ENCODE measurements around the gene RHBDD3.

Gene RHBDD3

DNA sequence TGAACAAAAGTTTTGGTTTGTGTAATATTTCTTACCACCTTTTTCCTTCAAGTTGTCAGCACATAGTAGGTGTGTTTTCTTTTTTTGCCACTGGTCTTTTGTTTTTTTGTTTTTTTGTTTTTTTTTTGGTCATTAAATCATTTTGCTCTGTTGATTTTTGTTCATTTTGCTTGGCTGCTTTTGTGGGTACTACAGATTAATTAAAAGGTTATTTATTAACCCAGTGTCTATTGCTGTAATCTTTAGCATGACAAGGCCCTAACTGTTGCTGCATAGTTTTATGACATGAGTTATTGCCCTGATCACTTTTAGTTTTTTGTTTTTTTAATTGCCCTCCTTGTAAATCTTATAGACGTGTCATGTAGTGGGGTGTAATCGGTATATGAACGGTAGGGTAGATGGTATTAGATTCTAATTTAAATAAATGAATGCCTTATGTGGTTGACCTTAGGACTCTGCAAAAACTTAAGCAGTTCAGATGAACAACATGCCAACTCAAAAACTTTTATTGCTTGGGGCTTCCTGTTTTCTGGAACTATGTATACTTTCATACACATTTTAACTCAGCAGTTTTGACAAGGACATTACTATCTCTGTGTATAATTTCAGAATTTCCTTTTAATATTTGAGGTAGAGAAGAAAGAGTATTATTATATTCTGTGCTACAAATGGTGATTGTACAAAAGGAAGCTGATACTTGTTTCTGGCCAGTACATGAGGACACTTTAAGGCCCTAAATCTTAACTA, 8.2 kb upstream of the RHBDD3 start:
- no peak for TF ChIP-seq CTCF (IDR thresholded peaks at IDR 0.05)
- H3K36me3 ChIP-seq, result peaks cover 88% of the 10 kb centered on the region
- H3K27ac ChIP-seq, result no peak overlapping the region
- peaks cover 3% of the 10 kb centered on the region for H3K9me3 ChIP-seq
- no peaks in the 10 kb centered on the region for H3K27me3 ChIP-seq
- no peak overlapping the region for H3K4me3 ChIP-seq (ENCODE audit: low read depth in 1 of 2, low read length in 1 of 2)
- H3K4me1 ChIP-seq (ENCODE audit: control insufficient read depth in 1 of 2, insufficient read depth in 1 of 2, low read depth in 1 of 2, low read length in 1 of 2), result peaks cover 0 to 5% of the 10 kb centered on the region in 2 experiments

DNA sequence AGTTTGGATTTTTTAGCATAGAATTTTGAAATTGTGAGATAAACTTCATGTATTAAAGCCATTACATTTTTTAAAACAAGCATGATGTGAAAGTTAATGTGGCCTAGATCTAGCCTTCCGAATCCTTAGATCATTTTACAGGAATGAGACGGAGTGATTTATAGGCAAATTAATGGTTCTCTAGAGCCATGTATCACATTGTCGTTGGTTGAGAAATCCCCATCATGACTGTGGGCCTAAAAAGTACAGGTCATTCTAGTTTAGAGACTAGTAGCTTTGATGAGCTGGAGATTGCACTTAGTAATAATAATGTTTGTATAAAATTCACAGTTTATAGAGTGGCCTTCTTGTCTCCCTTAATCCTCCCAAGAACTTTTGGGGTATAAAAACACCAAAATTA, 7.4 kb upstream of the RHBDD3 start:
- TF ChIP-seq CTCF (IDR thresholded peaks at IDR 0.05), result no peak
- H3K27ac ChIP-seq, result no peak overlapping the region
- peaks cover 87% of the 10 kb centered on the region for H3K36me3 ChIP-seq
- H3K27me3 ChIP-seq, result no peaks in the 10 kb centered on the region
- H3K4me3 ChIP-seq (ENCODE audit: low read depth in 1 of 2, low read length in 1 of 2), result no peak overlapping the region
- H3K9me3 ChIP-seq, result peaks cover 3% of the 10 kb centered on the region
- peaks cover 8 to 14% of the 10 kb centered on the region in 2 experiments for H3K4me1 ChIP-seq (ENCODE audit: control insufficient read depth in 1 of 2, insufficient read depth in 1 of 2, low read depth in 1 of 2, low read length in 1 of 2)

GRCh38 chr22:29272624-29273023, 4.8 kb upstream of the RHBDD3 start:
- Histone ChIP-seq H3K4me1 (ENCODE audit: control insufficient read depth in 1 of 2, insufficient read depth in 1 of 2, low read depth in 1 of 2, low read length in 1 of 2) (peaks cover 25 to 30% of the 10 kb centered on the region in 2 experiments), H3K27ac (no peak overlapping the region), H3K36me3 (peaks cover 62% of the 10 kb centered on the region), H3K4me3 (ENCODE audit: low read depth in 1 of 2, low read length in 1 of 2) (no peak overlapping the region), H3K9me3 (peaks cover 3% of the 10 kb centered on the region), H3K27me3 (no peaks in the 10 kb centered on the region)
- no peak for TF ChIP-seq CTCF (IDR thresholded peaks at IDR 0.05)

- Histone ChIP-seq H3K27ac (peak overlapping the region; percentile 98), H3K9me3 (peaks cover 3% of the 10 kb centered on the region), H3K4me3 (ENCODE audit: low read depth in 1 of 2, low read length in 1 of 2) (peak overlapping the region; percentile 93 to 99), H3K36me3 (peaks cover 42% of the 10 kb centered on the region), H3K4me1 (ENCODE audit: control insufficient read depth in 1 of 2, insufficient read depth in 1 of 2, low read depth in 1 of 2, low read length in 1 of 2) (peaks cover 37 to 38% of the 10 kb centered on the region in 2 experiments), H3K27me3 (no peaks in the 10 kb centered on the region)
- no peak for TF ChIP-seq CTCF (IDR thresholded peaks at IDR 0.05)
Observed at GRCh38 chr22:29270475-29271271, 2.9 kb upstream of the RHBDD3 start.

DNA sequence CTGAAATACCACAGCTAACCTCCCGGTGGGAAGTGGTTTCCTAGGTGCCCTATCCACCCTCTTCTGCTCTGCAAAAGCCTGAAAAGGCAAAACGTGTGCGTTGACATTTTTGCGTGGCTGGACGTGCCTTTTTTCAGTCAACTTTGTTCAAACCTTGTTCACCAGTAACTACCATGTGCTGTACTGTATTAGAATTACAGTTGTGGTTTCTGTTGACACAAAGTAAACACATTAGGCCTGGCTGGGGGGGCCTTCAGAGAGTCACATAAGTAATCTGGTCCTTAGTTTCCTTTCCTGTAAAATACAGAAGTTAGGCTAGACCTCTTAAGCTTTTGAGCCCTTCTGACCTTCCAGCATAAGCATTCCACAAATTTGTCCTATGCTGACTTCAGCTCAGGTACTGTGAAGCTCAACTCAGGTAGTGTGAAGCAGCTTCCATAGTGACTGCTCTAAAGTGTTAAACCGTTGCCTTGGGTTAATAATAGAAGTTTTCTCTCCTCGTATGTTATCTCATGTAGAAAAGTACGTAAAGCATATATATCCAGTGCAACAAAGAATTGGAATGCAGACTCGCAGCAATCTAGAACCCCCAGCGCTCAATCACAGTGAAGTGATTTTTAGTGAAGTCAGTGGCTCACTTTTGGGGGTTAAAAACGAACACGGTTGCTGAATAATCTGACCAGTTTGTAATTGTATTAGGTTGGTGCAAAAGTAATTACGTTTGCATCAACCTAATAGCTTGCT, 2.1 kb upstream of the RHBDD3 start:
- TF ChIP-seq CTCF (IDR thresholded peaks at IDR 0.05), result no peak
- H3K4me3 ChIP-seq (ENCODE audit: low read depth in 1 of 2, low read length in 1 of 2), result peak overlapping the region; percentile 93 to 99
- H3K27ac ChIP-seq, result peak overlapping the region; percentile 98
- peaks cover 37 to 38% of the 10 kb centered on the region in 2 experiments for H3K4me1 ChIP-seq (ENCODE audit: control insufficient read depth in 1 of 2, insufficient read depth in 1 of 2, low read depth in 1 of 2, low read length in 1 of 2)
- H3K36me3 ChIP-seq, result peaks cover 39% of the 10 kb centered on the region
- H3K27me3 ChIP-seq, result no peaks in the 10 kb centered on the region
- H3K9me3 ChIP-seq, result peaks cover 3% of the 10 kb centered on the region
